CD4-positive, alpha-beta T cell treated with Interleukin-6 for 4 hours (primary cell): ENCODE measurements around the gene TBL1XR1.
A peak's percentile ranks its signal among the peaks of the same experiment; 100 is the strongest.
"Not testable (repeated sequence)": the region's sequence is repeated elsewhere in the genome, so short reads cannot be mapped to it uniquely, and the experiment has no call there.

Experiments
- DNase-seq: peaks from one replicate; pipeline ENCODE4 v3.0.0-alpha.2; 2020; ENCODE audit warnings: mixed read lengths

TBL1XR1 gene

DNA sequence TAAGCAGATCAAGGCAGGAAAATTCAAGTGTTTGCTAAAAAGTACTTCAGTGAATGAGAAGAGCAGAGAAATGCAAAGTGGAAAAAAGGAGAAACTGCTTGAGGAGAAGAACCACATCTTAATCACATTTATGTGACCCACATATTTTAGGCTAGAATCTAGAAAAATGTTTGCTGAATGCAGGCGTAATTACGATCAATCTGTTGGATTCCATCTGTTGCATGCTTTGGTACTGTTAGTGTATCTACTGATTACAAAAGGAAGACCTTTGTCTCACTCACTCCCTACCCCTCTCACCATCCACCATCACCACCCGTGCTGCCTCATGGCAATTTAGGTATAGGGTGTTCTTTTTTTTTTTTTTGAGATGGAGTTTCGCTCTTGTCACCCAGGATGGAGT lies 9.7 kb upstream of the TBL1XR1 start:
- no peak for DNase-seq

DNA sequence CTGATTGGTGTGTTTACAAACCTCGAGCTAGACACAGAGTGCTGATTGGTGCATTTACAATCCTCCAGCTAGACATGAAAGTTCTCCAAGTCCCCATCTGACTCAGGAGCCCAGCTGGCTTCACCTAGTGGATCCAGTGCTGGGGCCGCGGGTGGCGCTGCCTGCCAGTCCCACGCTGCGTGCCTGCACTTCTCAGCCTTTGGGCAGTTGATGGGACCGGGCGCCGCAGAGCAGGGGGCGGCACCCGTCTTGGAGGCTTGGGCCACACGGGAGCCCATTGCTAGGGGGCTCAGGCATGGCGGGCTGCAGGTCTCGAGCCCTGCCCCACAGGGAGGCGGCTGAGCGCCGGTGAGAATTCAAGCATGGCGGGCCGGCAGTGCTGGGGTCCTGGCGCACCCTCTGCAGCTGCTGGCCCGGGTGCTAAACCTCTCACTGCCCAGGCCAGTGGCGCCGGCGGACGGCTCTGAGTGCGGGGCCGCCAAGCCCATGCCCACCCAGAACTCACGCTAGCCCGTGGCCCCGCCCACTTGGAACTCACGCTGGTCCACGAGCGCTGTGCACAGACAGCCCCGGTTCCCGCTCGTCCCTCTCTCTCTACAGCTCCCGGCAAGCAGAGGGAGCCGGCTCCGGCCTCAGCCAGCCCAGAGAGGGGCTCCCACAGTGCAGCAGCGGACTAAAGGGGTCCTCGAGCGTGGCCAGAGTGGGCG lies 6.6 kb upstream of the TBL1XR1 start:
- DNase-seq = no peak

DNA sequence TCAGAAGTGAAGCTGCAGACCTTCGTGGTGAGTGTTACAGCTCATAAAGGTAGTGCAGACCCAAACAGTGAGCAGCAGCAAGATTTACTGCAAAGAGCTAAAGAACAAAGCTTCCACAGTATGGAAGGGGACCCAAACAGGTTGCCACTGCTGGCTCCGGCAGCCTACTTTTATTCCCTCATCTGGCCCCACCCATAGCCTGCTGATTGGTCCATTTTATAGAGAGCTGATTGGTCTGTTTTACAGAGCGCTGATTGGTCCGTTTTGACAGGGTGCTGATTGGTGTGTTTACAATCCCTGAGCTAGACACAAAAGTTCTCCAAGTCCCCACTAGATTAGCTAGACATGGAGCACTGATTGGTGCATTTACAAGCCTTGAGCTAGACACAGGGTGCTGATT lies 5.7 kb upstream of the TBL1XR1 start:
- DNase-seq = not testable (repeated sequence)

DNA sequence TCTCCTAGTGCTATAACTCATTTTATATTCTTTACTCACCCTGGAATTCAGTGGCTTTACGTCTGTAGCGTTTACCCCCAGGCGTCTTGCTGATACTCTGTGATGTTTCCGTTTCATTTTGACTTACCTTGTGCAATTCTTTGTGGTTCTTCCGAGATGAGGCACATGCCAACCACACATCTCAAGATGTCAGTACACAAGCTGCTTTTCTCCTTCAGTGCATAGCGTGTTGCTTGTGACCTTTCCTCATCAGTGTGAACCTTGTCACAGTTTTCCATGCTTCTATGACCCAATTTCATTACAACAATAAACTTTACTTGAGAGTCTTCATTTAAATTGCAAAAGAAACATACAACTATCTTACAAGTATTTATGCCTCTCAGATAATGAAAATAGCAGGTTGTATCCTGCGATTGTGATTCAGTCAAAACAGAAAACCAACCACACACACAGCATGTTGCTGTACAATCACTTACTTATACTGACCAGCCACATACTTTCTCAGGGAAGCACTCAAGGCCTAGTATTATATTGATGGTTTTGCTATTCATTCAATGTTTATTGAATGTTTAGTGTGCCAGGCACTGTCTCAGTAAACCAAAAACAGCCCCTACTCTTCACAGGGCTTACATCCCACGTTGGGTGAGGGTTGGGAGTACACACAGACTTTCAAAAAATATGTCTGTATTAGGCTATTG lies 4.6 kb upstream of the TBL1XR1 start:
- DNase-seq = peak; percentile 69

DNA sequence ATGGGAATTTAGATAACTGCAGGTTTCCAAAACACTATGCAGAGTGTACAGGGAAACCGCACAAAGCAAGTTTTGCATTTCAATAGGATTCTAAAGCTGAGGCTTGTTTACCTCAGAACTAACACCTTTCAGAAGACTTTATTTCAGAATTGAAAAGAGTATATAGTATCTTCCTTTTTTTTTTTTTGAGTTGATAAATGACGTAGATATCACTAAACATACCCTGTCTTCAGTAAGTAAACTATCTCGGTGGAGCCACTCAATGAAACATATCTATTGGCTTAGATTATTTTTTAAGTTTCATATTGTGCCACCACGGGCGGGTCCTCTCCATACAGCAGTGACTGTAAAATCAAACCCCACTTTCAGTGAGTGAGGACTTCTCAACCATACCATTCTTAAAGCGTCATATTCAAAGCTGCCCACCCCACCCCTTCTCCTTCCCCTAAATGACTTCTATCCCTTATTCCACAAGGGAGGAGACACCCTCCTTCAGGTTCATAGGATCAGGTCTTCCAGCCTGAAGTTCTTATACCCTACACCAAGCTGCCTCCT lies 2.0 kb upstream of the TBL1XR1 start:
- DNase-seq = no peak

DNA sequence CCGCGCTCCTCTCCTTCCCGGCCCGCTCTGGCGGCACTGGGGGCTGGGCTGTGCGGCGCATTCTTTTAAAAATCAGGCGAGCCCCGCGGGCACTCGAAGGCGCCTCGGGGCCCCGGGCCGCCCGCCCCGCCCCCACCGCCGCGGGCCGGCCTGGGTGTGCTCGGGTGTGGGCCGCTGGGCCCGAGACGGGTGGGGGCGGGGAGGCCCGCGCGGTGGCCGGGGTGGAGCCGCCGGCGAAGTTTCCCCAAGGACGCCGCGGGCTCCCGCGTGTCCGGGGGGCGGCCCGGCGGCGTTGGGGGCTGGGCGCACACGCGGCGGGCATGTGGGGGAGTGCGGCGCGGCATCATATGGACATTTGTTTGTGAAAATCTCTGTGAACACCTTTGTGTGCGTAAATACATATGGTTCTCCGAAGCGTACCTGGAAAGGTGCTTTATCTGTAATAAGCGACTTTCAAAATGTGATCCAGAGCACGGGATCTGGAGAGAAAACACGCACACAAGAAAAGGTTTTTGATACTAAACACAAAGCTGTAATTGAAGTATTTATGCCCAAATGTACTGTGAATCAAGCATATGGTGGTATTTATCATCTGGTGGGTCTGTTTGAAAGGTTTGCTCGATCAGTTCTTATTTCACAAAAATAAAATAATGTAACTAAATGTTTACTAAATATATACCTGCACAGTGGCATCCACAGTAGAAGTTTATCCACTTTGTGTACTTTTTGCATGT lies 612 bp upstream of the TBL1XR1 start:
- DNase-seq = no peak

DNA sequence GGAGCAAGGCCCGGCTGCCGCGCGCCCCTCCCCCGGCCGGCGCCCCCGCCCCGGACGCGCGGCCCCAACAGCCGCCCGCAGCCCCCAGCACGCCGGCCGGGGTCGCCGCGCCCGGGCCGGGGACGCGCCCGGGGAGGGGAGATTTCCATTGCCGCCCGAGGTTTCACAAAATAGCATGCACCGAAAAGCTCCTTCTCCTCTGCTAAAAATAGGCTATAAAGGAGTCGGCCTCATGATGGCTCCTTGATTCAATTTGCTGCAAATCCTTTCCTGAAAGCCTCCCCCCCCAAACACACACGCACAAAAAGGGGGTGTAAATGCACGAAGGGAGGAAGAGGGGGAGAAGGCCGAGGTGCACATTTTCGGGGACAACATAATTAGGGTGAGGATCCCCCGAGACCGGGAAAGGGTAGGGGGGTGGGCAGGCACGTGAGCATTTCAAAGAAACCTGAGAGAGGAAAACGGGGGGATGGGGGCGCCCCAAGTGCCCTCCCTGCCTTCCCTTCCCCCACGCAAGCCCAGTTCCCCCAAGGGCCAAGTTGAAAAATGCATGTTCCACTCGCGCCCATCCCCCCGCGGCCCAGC lies 734 bp downstream of the TBL1XR1 start:
- peak; percentile 57 for DNase-seq

DNA sequence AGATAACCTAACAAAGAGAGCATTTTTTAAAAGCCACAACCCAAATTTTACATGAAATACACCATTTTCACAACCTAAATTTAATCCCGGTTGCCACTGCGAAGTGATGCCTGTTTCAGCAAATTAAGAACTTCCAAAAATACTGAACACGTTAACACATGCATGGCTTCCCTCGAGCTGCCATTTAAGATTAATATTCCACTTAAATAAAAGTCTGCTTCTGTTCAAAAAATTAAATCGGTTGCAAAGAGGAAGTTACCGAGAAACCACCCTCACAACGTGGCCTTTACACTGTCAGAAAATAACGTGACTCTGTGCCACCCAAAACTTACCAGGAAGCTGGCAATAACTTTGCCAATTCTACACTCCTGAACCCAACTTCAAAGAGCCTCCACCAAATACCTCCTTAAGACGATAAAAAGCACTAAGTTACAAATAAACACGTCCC lies 1.2 kb downstream of the TBL1XR1 start:
- DNase-seq = peak; percentile 59

DNA sequence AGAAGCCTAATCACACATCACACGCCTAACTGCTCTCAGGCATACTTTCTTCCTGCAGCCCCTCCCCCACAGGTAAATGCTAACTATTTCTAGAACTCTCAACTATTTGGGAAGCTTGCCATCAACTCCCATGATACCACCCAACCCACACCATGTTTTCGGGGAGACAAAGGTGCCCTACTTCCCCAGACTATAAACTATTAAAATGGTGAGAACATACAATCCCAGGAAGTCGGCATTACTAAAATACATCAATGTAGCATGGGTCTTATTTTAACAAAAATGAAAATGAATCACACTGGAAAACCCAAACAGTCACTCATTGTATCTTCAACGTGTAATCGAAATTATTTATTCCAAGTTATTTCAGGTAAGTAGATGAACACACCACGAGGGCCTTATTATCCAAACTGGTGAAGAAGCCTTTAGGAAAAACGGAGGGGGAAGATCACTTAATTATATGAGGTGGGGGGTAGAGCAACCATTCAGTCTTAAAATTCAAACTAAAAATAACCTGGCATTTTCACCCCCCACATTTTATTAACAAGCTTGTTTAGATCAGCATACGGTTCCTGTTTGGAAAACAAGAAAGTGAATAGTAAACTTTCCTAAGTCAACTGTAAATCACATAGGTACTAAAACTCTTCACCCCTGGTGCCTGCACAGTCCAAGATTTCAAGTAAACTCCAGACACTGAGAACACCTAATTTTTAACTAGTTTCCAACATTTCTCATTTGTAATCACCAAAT lies 1.9 kb downstream of the TBL1XR1 start:
- DNase-seq = peak; percentile 40

DNA sequence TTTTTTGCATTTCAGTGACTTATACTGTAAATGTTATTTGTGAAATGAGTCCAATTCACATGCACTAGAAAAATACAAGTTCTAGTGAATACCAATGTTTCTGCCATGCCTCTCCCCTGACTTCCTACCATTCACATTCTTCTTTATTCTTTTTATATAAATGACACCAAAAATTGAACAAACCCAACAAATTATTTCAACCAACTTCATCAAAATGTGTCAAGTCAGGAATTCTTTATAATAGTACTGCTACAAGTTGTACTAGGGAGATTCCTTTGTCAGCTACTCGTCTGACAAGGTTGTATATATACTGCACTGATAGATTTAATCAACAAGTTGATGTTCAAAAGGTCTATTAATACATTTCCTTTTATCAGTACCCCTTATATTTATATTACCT lies 3.0 kb downstream of the TBL1XR1 start:
- DNase-seq = no peak

DNA sequence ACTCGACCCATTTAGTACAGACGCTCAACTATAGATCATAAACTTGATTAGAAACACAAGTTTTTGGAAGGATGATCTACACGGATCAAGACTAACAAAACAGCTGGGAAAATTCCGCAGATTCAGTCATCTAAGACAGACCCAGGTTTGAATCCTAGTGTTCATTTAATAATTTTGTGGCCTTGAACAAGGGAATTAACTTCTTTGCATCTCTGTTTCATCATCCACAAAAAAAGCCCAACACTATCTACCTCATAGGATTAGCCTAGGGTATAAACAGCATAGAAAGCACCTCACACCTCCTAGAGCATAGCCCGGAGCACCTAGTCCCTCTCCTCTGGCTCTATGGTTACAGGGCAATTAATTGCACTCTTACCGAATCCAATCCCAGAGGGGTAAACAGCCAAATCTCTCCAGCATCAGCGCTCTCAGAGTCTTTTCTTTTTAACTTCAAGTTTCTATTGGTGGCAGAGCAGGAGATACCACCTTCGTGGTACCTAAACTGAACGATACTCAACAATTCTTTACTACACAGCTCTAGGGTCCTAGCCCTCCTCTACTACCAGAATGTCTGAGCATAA lies 3.5 kb downstream of the TBL1XR1 start:
- DNase-seq = no peak

DNA sequence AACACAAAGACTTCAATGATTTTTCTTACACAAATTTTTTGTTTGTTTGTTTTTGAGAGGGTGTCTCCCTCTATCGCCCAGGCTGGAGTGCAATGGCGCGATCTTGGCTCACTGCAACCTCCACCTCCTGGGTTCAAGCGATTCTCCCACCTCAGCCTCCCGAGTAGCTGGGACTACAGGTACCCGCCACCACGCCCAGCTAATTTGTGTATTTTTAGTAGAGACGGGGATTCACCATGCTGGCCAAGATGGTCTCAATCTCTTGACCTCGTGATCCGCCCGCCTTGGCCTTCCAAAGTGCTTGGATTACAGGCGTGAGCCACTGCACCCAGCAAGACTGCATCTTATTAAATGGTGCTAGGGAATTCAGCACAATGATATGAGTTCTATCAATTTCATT lies 4.0 kb downstream of the TBL1XR1 start:
- not testable (repeated sequence) for DNase-seq

DNA sequence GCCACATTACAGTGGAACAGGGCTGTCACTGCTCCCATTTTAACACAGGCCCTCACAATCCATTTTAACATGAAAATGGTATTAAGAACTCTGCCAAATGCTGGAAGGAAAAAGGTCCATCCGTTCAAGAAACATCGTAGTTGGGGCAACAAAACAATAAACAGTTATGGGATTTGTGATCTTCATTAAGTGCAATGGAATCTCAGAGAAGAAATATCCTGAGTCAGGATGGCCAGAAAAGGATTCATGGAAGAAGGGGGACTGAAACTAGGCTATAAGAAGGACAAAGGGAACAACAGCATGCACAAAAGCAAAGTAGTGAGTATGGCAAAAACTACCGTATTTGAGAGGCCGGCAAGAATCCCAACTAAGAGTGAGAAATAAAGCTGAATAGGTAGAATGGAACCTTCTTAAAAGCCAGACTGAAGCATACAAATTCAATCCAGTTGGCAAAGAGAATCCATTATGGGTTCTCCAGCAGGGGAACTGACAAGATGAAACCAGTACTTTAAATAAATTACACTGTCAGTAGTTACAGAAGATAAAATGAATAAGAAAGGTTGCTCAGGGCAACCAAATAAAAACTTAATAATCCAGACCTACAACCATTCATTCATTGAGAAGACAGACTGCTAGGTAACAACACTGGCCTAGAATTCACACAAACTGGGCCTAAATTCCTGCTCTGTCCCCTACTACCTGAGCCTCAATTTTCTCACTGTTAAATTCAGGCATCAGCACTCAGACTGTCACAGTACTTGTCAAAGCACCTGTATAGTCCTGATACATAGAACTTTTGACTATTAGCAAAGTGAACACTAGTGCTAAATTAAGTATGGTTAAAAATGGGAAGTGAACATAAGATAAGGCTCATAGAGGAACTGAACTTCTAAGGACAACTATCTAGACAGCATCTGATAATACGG lies 6.3 kb downstream of the TBL1XR1 start:
- no peak for DNase-seq

DNA sequence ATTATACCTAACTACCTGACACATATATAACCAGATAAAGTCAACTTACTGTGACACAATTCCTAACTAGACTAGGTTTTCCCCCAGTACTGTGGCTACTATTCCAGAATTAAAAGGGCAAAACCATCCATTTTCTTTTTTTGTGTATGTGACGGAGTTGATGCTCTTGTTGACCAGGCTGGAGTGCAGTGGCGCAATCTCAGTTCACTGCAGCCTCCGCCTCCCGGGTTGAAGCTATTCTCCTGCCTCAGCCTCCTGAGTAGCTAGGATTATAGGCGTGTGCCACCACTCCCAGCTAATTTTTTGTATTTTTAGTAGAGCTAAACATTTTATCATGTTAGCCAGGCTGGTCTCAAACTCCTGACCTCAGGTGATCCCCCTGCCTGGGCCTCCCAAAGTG lies 7.1 kb downstream of the TBL1XR1 start:
- not testable (repeated sequence) for DNase-seq

DNA sequence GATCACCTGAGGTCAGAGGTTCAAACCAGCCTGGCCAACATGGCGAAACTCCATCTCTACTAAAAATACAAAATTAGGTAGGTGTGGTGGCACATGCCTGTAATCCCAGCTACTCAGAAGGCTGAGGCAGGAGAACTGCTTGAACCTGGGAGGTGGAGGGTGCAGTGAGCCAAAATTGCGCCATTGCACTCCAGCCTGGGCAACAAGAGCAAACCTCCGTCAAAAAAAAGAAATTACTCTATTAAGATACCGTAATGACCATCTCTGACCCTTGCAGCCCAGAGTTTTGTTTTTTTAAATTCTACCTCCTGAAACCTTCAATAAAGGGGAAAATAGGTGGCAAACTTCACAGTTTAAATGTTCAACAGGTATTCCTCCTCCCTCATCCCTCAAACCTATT lies 9.0 kb downstream of the TBL1XR1 start:
- not testable (repeated sequence) for DNase-seq

DNA sequence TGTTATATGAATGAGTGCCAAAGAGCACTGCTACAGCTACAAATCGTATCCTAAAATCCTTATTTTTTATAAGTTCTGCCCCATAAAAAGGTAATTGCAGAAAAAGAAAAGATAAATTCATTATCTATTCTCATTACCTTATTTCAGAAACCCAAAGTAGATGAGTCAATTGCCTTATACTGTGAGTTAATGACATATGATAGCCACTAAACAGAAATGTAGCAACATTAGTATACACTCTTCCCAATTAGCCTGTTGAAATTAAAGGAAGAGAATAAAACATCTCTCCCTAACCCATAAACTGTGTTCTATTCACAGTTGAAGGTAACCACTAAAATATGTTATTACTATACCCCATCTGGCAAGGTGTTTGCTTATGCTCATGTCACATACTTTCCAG lies 11.0 kb downstream of the TBL1XR1 start:
- no peak for DNase-seq

DNA sequence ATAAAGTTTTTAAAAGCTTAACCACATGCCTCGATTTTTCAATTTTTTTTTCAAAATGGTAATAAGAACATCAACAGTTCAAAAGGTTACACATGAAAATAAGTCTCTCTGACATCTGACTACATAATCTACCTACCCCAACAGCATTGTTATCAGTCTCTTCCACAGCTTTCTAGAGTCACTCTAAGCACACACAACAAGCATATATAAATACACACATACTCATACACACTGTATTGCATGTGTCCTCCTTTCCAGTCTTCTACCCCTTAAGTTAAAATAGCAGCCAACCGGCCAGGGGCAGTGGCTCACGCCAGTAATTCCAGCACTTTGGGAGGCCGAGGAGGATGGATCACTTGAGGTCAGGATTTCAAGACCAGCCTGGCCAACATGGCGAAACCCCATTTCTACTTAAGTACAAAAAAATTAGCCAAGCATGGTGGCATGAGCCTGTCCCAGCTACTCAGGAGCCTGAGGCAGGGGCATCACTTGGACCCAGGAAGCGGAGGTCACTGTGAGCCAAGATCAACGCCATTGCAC lies 12.2 kb downstream of the TBL1XR1 start:
- DNase-seq = no peak

DNA sequence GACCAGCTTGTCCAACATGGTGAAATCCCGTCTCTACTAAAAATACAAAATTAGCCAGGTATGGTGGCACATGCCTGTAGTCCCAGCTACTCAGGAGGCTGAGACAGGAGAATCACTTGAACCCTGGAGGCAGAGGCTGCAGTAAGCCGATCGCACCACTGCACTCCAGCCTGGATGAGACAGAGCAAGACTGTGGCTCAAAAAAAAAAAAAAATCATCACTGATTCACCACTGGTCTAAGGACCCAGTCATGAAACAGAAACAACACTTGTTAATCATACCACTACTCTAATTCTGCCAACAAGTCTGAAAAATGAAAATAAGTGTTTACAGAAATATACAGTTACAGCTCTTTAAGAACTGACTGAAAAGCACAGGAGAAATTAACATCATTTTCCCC lies 12.7 kb downstream of the TBL1XR1 start:
- DNase-seq = not testable (repeated sequence)

DNA sequence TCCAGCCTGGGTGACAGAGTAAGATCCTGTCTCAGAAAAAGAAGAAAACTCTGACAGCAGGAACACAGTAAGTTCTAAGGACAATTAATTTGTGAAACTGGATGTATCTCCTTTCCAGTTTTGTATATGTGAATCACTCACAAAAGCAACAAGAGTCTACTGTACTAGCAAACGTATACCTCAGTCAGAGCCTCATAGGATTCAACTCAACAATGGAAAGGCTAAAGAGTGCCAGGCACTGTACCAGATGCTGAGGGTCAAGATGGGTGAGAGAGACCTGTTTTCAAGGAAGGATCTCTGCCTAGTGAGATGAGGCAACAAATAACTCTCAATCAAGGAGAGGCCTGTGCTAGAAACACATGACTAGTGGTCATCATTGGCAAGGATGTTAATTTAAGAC lies 14.9 kb downstream of the TBL1XR1 start:
- DNase-seq = no peak

DNA sequence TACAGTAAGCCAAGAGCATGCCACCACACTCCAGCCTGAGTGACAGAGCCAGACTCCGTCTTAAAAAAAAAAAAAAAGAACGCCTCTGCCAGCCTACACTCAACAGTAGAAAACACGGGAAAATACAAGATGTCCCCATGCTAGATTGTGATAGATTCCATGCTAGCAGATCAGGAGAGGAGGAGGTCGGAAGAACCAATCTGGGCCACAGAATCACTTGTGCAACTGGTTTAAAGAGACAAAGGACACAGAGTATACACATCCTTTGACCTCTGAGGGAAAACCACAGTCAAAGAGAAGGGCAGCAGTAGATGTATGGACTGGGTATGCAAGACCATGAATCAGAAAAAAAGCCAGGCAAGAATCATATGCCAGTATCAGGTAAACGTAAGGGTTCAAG lies 15.9 kb downstream of the TBL1XR1 start:
- DNase-seq = no peak

DNA sequence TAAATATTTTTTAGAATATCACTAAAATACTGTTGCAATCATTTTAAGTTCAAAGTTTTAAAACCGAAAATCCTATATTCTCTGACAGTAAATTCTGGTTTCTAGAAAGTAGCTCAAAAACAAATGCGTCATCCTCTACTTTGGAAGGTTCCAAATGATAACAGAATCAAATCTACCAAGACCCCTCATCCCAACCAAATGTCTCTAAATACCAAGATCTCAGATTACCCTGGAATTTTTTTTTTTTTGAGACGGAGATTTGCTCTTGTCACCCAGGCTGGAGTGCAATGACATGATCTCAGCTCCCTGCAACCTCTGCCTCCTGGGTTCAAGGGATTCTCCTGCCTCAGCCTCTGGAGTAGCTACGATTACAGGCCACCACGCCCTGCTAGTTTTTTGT lies 16.8 kb downstream of the TBL1XR1 start:
- DNase-seq = no peak
